ENCODE results near the gene GNAL.
"Not testable (repeated sequence)": the region's sequence is repeated elsewhere in the genome, so short reads cannot be mapped to it uniquely, and the experiment has no call there.

GNAL gene

DNA sequence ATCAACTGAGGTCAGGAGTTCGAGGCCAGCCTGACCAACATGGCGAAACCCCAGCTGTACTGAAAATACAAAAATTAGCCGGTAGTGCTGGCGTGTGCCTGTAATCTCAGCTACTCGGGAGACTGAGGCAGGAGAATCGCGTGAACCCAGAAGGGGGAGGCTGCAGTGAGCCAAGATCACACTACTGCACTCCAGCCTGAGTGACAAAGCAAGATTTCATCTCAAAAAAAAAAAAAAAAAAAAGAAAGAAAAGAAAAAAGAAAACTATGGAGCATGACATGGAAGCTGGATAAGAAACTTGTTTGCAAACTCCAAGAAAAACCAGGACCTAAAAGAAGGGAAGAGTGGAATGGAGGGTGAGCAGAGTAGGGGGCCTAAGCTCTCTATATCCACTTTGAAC is 160.2 kb downstream of the GNAL start:
- DNase-seq (ENCODE audit: low read depth in 2 of 2), result no peak

DNA sequence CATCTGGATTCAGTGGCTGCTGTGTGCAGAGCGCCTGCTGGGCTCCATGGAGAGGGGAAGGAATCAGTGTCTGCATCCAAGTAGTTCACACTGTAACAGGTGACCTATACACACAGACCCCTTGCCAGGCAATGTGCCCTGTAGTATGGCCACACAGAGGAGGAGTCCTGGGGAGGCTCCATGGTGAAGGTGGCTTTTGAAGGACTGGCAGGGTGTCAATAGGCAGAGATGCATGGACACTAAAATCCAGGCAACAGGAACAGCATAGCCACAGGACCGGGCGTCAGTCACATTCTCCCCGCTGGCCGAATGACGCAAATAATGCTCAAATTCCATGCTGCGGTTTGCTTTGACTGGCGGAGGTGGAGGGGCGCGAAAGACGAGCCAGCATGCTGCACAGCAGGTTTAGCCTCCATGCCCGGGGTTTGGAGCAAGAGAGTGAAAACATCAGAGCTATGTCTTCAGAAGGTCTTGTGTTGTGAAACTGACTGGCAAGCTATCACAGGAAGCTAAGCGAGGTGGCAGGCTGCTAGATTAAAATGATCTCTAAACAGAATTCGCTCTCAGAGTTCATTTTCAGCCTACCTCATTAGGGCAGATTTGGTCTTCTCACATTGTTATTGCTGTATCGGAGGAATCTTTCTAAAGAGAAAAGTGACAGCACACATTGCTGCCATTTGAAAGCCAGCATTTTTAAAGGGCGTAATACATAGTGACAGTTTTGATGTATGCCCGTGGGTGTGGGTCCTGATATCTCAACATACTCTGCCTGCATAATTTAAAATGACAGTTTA is 161.0 kb downstream of the GNAL start:
- peak; percentile 34 to 45 for DNase-seq (ENCODE audit: low read depth in 2 of 2)

DNA sequence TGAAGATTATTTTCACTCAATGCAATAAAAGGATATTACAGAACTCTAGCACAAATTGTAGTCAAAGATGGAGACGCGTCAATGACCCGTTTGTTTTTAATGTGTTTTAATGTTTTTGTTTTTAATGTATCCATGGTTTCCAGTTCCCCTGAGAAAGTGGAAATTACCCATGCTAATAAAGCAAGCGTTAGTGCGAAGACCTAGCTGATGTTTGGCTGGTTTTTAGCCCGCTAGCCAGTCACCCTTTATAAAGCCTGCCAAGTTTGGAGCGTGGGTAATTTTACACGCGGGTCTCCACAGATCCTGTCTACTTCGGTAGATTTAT is 161.7 kb downstream of the GNAL start:
- no peak for DNase-seq (ENCODE audit: low read depth in 2 of 2)

DNA sequence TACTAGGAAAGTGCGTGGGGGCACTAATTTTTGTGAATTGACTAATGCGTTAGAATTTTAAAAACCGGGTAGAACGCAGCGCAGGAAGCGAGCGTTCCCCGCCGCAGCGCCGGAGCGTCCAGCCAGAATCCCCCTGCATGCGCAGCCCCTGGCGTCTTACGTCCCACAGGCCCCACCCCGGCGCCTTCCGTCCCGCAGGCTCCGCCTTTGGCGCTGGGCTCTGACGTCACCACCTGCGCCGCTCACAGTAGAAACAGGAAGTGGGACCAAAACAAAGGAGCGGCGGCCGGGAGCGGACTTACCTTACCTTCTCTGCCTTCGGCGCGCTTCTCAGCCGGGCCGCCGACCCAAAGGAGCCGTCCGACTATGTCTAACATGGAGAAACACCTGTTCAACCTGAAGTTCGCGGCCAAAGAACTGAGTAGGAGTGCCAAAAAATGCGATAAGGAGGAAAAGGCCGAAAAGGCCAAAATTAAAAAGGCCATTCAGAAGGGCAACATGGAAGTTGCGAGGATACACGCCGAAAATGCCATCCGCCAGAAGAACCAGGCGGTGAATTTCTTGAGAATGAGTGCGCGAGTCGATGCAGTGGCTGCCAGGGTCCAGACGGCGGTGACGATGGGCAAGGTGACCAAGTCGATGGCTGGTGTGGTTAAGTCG is 162.2 kb downstream of the GNAL start, which contains the start of gene CHMP1B:
Gene CHMP1B (plus strand): TSS at position 268 of the 660 bp plus-strand sequence. CDS start 99 bp downstream, at position 367.
- DNase-seq (ENCODE audit: low read depth in 2 of 2), result peak; percentile 95

DNA sequence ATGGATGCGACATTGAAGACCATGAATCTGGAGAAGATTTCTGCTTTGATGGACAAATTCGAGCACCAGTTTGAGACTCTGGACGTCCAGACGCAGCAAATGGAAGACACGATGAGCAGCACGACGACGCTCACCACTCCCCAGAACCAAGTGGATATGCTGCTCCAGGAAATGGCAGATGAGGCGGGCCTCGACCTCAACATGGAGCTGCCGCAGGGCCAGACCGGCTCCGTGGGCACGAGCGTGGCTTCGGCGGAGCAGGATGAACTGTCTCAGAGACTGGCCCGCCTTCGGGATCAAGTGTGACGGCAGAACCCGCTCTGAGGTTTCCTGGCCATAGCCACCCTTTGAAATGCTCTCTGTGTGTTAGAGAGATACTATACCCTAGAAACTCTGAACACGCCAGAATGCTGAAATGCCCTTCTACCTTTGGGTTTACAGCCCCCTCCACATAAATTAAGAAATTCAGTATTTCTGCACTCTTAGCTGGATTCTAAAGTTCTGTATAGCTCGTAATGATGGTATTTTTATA is 162.8 kb downstream of the GNAL start:
- DNase-seq (ENCODE audit: low read depth in 2 of 2), result peak; percentile 11 to 26

DNA sequence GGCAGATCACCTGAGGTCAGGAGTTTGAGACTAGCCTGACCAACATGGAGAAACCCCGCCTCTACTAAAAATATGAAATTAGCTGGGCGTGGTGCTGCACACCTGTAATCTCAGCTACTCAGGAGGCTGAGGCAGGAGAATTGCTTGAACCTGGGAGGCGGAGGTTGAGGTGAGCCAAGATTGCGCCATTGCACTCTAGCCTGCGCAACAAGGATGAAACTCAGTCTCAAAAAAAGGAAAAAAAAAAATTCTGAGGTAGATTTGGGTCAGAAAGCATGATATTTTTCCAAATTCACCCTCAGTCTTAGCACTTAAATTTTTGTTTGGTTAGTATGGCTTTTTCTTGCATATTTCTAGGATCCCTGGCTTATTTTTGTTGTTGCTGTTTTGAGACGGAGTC is 165.5 kb downstream of the GNAL start:
- not testable (repeated sequence) for DNase-seq (ENCODE audit: low read depth in 2 of 2)

DNA sequence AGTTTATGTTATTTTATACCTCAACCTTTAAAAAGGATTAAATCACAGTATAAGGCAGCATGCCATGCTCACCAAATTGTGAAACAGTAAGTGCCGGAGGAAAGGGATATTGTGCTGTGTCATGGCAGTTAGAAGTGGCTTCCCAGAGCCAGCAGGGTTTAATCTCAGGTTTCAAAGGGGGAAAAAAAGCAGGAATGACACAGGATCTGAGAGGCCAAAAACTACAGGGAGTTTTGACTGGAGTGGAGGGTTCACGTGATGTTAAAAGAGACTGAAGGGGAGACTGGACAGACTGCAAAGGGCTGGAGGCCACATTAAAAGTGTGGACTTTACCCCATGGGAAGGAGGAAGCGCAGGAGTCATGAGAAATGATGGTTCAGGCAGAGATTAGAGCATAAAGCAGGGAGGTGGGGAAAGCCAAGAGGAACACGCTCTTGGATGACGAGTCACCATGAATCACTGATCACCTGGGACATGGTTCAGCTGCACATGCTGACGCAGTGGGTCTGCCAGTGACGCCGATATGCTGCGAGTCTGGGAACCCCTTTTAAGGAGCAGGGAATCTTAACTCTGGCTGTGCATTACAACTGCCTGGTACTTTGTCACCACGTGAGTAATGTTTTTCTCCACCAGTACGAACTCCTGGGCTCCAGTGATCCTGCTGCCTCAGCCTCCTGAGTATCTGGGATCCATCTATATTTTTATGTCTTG is 168.3 kb downstream of the GNAL start:
- no peak for DNase-seq (ENCODE audit: low read depth in 2 of 2)

DNA sequence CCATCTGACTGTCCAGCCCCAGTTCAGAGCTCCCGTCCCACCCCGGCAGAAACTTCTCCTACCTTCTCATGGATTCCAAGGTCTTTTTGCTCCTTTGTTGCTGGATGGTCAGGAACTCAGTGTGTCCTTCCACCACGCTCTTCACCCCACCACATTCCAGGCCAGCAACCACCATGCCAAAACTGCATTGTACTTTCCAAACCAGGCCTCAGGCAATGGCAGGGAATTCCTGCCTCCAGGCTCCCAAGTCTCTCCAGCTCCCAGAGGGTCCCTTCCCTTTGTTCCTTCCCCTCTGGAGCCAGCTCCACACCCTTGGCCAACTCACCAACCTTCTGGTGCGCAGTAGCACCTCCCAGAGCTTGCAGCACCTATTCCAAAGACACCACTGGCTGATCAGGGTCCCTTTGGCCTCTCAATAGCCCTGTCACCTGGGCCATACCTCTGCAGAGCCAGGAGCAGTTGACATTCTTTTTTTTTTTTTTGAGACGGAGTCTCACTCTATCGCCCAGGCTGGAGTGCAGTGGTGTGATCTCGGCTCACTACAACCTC is 170.3 kb downstream of the GNAL start:
- DNase-seq (ENCODE audit: low read depth in 2 of 2), result no peak

DNA sequence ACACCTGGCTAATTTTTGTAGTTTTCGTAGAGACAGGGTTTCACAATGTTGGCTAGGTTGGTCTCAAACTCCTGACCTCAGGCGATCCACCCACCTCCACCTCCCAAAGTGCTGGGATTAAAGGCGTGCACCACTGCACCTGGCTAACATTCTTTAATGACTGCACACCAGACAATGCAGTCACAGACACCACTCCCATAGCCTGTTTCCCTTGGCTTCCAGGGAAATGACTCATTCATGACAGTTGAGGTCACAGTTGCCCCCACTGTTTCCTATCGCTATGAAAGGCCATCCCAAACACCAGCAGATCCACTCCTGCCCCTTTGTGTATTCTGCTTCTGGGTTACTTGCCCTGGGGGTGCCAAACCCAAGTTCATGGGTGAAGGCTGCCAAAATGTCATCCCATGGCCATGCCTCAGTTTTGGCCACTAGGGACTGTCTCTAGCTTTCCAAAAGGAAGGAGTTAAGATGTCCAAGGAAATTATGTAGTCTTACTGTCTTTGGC is 170.9 kb downstream of the GNAL start:
- DNase-seq (ENCODE audit: low read depth in 2 of 2), result no peak

DNA sequence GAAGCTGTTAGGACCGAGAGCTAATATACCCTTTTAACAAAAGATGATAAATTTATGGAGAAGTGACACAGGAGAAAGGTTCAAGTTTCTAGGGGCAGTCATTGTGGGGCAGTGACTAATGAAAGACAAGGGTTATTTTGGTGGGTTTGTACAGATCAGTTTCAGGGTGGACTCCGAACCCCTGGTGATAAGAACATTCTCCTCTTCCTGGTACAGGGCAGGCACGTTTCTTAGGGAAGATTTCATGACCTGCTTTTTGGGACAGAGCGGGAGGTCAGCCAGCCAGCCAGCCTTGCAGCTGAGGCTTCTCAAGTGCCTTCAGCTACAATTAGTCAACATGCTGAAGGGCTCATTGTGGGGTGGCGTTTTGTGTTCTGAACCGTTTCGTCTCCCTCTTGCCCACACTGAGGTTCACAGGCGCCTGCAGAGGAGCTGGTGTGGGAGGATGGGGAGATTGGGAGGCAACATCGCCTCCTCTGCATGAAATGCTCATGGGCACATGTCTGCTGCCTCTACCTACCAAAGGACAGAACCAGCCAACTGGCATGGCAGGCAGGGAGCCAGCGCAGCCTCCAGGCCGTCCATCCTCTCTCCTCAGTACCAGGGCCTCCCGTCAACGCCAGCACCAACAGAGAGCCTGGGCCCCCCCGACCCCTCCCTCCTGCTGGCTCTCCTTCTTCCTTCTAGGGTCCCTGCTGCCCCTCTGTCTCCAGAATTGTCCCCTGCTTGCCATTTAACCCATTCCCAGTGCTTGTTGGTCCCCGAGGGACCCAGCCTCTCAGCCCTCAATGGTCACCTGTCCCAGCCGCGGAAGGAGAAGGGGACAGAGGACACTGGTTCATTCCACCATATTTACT is 171.8 kb downstream of the GNAL start:
- DNase-seq (ENCODE audit: low read depth in 2 of 2), result no peak

DNA sequence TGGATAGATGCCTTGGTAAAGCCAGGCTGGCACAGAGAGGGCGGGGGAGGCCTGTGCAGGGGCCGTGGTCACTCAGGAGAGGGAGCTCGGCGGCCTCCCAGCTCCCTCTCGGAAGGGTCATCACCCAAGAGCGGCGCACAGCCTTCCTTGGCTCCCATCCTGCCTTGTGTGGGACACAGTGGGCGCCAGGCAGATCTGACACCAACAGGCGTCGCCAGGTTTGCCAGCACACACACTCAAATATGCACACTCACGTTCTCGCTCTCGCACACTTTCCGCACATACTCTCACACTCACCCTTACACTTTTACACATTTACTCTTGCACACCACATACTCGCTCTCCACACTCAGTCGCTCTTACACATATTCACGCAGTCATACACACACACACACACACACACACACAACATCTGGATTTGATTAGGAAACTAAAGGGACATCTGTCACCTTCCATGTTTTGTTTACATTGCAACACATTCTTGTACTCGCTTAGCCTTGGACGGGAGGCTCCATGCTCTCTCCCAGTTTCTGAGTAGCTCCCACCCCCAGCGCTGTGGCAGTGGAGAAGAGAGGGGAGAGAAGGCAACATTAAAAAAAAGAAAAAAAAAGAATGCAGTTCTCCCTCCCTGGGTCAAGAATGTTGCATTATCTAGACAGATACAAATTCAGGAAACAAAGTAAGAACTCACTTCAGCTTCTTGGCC is 172.7 kb downstream of the GNAL start:
- DNase-seq (ENCODE audit: low read depth in 2 of 2), result no peak

DNA sequence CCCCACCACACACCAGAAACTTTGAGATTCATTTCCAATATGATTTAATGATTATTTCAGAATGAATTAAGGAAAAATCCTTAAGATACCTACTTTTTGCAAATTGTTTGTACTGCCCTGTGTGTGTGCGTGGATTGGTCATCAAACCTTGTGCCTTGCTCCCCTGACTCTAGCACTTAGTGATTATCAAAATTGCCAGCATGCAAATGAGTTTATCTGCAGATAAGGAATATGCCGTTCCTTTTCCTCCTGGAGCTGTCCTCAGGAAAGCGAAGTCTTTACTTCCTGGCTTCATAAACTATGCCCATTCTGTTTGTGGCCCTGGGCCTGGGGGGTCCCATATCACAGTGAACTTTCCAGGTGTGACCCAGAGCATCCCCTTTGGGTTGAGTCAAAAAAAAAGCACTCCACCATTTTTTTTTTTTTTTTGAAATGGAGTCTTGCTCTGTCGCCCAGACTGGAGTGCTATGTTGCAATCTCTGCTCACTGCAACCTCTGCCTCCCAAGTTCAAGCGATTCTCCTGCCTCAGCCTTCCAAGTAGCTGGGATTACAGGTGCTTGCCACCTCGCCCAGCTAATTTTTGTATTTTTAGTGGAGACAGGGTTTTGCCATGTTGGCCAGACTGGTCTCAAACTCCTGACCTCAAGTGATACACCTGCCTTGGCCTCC is 173.5 kb downstream of the GNAL start:
- DNase-seq (ENCODE audit: low read depth in 2 of 2), result no peak

DNA sequence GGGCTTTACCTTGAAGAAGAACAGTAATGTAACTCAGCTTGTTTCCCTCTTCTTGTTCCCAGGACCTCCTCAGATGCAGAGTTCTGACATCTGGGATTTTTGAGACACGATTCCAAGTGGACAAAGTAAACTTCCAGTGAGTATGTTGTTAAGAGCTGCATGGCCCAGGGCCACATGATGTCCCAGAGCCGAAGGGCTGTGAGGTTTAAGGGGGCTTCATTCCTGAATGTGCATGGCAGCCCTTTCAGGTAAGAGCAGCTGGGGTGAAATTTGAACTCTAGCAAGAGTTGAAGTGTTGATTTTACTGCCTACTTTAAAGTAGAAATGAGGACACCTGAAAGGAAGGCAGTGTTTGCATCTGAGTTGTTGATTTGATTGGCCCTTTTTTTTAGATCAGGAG is 175.4 kb downstream of the GNAL start:
- no peak for DNase-seq (ENCODE audit: low read depth in 2 of 2)

DNA sequence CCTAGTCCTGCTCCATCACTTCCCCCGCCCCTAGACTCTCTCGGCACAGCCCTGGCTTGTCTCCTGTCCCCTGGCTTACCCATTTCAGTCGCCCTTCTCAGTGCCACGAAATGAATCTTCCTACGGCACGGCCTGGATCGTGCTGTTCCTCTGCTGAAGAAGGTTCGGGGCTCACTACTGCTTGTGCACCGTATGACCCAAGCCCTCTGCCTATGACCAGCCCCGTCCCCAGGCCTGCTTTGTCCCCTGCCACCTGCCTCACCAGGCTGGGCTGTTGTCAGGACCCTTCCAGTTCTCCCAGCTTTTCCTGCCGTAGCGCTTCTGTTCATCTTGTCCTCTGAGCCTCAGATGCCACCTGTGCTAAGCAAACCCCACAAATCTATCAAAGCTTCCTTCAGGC is 176.0 kb downstream of the GNAL start:
- DNase-seq (ENCODE audit: low read depth in 2 of 2), result no peak

DNA sequence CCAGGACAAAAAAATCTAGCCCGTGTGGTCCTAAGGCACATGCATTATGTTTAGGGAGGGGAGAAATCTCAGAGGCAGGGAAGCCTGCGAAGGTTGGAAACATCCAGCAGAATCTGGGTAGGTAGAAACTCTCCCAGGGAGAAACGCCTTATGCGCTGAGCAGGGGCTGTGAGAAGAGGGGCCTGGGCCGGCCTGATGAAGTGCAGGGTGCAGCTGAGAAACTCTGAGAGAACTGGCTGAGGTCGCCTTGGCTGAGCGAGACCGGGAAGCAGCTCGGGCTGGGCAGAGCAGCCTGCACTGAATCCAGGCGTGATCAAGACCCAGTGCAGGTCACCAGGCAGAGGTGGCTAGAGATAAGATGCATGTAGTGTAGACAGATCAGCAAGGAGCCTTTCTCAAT is 177.3 kb downstream of the GNAL start:
- no peak for DNase-seq (ENCODE audit: low read depth in 2 of 2)

DNA sequence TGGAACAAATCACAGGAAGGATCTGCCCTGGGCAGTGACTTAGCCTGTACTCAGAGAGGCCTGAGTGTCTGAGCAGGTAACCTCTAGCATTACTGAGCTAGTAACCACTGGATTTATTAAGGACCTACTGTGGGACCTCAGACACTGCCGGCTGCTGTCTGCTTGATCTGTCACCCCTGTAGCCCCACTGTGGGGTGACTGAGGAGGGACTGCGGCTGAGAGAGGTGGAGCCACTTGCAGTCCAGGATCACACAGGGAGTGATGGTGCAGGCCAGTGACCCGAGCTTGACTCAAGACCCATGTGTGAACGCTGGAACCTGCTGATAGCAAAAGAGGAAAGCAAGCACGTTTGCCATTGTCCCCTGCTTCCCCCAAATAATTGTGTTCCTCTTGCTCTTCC is 177.7 kb downstream of the GNAL start:
- no peak for DNase-seq (ENCODE audit: low read depth in 2 of 2)

DNA sequence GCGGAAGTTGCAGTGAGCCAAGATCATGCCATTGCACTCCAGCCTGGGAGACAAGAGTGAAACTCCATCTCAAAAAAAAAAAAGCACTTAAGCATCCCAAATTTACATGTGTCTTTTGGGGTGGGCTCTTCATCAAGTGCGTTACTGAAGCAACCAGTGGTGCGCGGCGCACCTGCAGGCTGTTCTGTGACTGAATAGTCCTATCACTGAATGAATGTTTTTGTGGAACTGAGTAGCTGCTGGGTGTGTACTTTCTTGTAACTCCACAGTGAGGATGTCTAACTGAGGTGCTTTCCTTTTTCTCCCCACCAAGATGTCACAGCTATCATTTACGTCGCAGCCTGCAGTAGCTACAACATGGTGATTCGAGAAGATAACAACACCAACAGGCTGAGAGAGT is 179.2 kb downstream of the GNAL start:
- DNase-seq (ENCODE audit: low read depth in 2 of 2), result no peak

DNA sequence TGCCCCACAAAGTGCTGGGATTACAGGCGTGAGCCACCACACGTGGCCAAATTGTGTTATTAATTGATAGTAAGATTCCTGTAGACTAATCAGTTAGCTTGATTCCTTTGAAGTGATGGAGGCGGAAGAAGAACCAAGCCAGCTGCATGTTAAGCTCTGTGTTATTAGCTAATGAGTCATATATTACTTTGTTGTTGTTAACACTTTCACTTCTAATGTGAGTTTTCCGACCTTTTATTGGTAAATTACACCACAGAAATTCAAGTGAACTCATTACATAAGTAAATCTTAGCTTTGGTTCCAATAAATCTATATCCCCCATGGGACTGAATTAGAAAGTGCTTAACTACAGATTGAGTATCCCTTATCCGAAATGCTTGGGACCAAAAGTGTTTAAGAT is 182.4 kb downstream of the GNAL start:
- no peak for DNase-seq (ENCODE audit: low read depth in 2 of 2)

DNA sequence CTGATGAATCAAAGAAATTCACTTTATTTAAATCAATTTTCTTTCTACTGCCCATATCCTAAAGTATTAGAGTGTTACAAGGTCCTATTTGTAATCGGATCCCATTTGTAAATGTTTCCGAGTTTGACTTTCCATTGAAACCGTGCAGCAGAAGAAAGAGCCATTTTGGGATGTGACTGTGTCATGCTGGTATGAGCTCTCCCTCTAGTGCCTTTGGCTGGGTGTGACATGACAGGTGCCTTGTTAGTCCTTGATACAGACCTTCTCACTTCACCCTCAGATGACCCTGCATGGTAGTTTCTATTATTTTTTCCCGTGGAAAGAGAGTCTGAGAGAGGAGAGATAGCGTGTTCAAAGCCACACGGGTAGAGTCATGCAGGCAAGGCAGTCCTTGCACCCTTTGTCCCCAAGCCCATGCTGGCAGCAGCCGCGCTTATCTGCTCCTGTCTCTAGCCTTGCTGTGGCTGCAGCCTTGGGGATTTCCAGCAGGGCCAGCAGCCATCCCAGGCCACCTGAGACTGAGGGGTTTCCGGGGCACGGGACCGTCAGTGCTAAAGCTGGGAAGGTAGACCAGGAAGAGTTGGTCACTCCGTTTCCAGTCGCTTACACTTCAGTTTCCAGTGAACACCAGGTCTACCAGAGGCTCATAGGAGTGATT is 183.5 kb downstream of the GNAL start:
- DNase-seq (ENCODE audit: low read depth in 2 of 2), result no peak

Measured in stimulated activated CD8-positive, alpha-beta memory T cell treated with anti-CD3 and anti-CD28 coated beads, Interleukin-7, amount 100 ng/mL, for 4 hours (primary cell).